HCT116 (cell line): ENCODE results near the gene N4BP2. TPM values are rescaled to one million over a fixed set of nuclear protein-coding genes. Genes with fewer than 3 reads are reported as not detected.

Experiments
- ATAC-seq: fragments of 200-7000 bp; cut with Tn5 transposase; 2 replicates; pipeline ENCODE4 v1.9.1; 2020; ENCODE audit warnings: mild to moderate bottlenecking, moderate library complexity
- BruUV-seq: library from RNA; stranded (reverse); fragments of 400-500 nt; replicated peaks from 2 replicates; lab custom pipeline; 2021; lab: Mats Ljungman, UMichigan
- CTCF ChIA-PET: fragments of 300-600 bp; sonication (Branson Sonifier 250); formaldehyde crosslinking; loops from one replicate; lab custom pipeline; 2021; ENCODE audit warnings: antibody characterized with exemption; lab: Charles Lee
- POLR2A ChIA-PET: fragments of 300-600, 350-600 bp; sonication (Branson Sonifier 250); formaldehyde crosslinking; loops from one replicate; lab custom pipeline; 2021; ENCODE audit warnings: antibody characterized with exemption; lab: Charles Lee
- RAD21 ChIA-PET, 2 experiments: fragments of 300-600 bp; sonication (Branson Sonifier 250); formaldehyde crosslinking; loops; one replicate each; lab custom pipeline; 2023; ENCODE audit warnings: low total read pairs in 2 of 2; ENCODE audit not compliant: uncharacterized antibody in 2 of 2, unreplicated experiment in 2 of 2, low non-redundant PET in 1 of 2; lab: Charles Lee
- DNase-seq: peaks from one replicate; pipeline ENCODE4 v3.0.0-alpha.2; 2010; ENCODE audit warnings: low read depth, low spot score
- H2AFZ ChIP-seq: fragments of 200-600 bp; shearing (Covaris generic), sonication (generic); 2 replicates; pipeline ENCODE4 v1.6.1; 2017; ENCODE audit warnings: low read depth, mixed run types, mixed read lengths, antibody characterized with exemption, low read length; ENCODE audit not compliant: poor library complexity, severe bottlenecking
- H3K27ac ChIP-seq: 2 replicates; pipeline ENCODE4 v1.5.1; 2012; ENCODE audit warnings: low read depth, low read length
- H3K27me3 ChIP-seq: fragments of 200-600 bp; sonication (generic); 2 replicates; pipeline ENCODE4 v1.6.1; 2016; ENCODE audit warnings: mixed run types, low read length, mixed read lengths; ENCODE audit not compliant: insufficient read depth
- H3K36me3 ChIP-seq, 2 experiments: fragments of 200-500 bp in 1 of 2; fragments of 200-600 bp in 1 of 2; sonication (Bioruptor generic) in 1 of 2; sonication (generic) in 1 of 2; 2 replicates each; pipeline versions ENCODE4 v1.5.1 to v1.6.1; 2014 to 2016; ENCODE audit warnings: low read length in 2 of 2, inconsistent platforms in 1 of 2, mixed read lengths in 1 of 2, mixed run types in 1 of 2; ENCODE audit not compliant: insufficient read depth in 2 of 2, control insufficient read depth in 1 of 2
- H3K4me1 ChIP-seq, 2 experiments: fragments of 200-600 bp in 1 of 2; sonication (generic) in 1 of 2; 2 replicates each; pipeline versions ENCODE4 v1.5.1 to v1.6.1; 2012 to 2017; ENCODE audit warnings: low read length in 2 of 2, inconsistent platforms in 1 of 2, mild to moderate bottlenecking in 1 of 2, mixed read lengths in 1 of 2, mixed run types in 1 of 2, moderate library complexity in 1 of 2; ENCODE audit not compliant: insufficient read depth in 2 of 2, control insufficient read depth in 1 of 2
- H3K4me2 ChIP-seq: fragments of 200-600 bp; sonication (generic); 2 replicates; pipeline ENCODE4 v1.6.1; 2017; ENCODE audit warnings: mixed run types, low read length, mixed read lengths
- H3K4me3 ChIP-seq, 2 experiments: fragments of 200-600 bp in 1 of 2; sonication (generic) in 1 of 2; replicated peaks in 1 of 2; 2 replicates each; pipeline ENCODE4 v1.5.1; 2011 to 2016; ENCODE audit warnings: low read length in 2 of 2, control low read depth in 1 of 2, low read depth in 1 of 2, mild to moderate bottlenecking in 1 of 2, mixed read lengths in 1 of 2, mixed run types in 1 of 2
- H3K79me2 ChIP-seq: fragments of 200-600 bp; sonication (generic); 2 replicates; pipeline ENCODE4 v1.6.1; 2017; ENCODE audit warnings: mild to moderate bottlenecking, mixed run types, low read length, moderate library complexity, mixed read lengths; ENCODE audit not compliant: insufficient read depth
- H3K9ac ChIP-seq: fragments of 200-600 bp; sonication (generic); 2 replicates; pipeline ENCODE4 v1.6.1; 2016; ENCODE audit warnings: low read length, mixed read lengths
- H3K9me2 ChIP-seq: fragments of 200-600 bp; sonication (generic), shearing (Covaris generic); 2 replicates; pipeline ENCODE4 v1.6.1; 2017; ENCODE audit warnings: mixed run types, mild to moderate bottlenecking, moderate library complexity; ENCODE audit not compliant: insufficient read depth
- H3K9me3 ChIP-seq, 2 experiments: fragments of 200-500 bp in 1 of 2; fragments of 200-600 bp in 1 of 2; sonication (Bioruptor generic) in 1 of 2; sonication (generic) in 1 of 2; 2 replicates each; pipeline ENCODE4 v1.6.1; 2014 to 2017; ENCODE audit warnings: low read length in 2 of 2, mixed read lengths in 2 of 2, inconsistent platforms in 1 of 2, low read depth in 1 of 2, mild to moderate bottlenecking in 1 of 2, mixed run types in 1 of 2, moderate library complexity in 1 of 2; ENCODE audit not compliant: control insufficient read depth in 1 of 2, insufficient read depth in 1 of 2
- H4K20me1 ChIP-seq: fragments of 200-600 bp; sonication (generic), shearing (Covaris generic); 2 replicates; pipeline ENCODE4 v1.6.1; 2017; ENCODE audit warnings: mixed run types, mild to moderate bottlenecking, moderate library complexity; ENCODE audit not compliant: insufficient read depth
- CBX3 ChIP-seq: IDR thresholded peaks from 2 replicates; pipeline ENCODE4 v1.6.1; 2012; ENCODE audit warnings: low read depth
- CEBPB ChIP-seq: IDR thresholded peaks from 2 replicates; pipeline ENCODE4 v1.6.1; 2012; ENCODE audit warnings: low read depth
- ELF1 ChIP-seq: IDR thresholded peaks from 2 replicates; pipeline ENCODE4 v1.6.1; 2012; ENCODE audit warnings: low read depth, borderline replicate concordance
- EZH2phosphoT487 ChIP-seq: fragments of 200-600 bp; IDR thresholded peaks from 2 replicates; pipeline ENCODE4 v1.6.1; 2018; ENCODE audit warnings: antibody characterized with exemption, borderline replicate concordance
- JUND ChIP-seq: IDR thresholded peaks from 2 replicates; pipeline ENCODE4 v1.6.1; 2012
- MAX ChIP-seq: IDR thresholded peaks from 2 replicates; pipeline ENCODE4 v1.6.1; 2012
- POLR2AphosphoS5 ChIP-seq: IDR thresholded peaks from 2 replicates; pipeline ENCODE4 v1.6.1; 2011; ENCODE audit warnings: mild to moderate bottlenecking, low read depth, low read length, moderate library complexity
- RAD21 ChIP-seq: IDR thresholded peaks from 2 replicates; pipeline ENCODE4 v1.6.1; 2012; ENCODE audit warnings: low read depth, mild to moderate bottlenecking
- REST ChIP-seq: IDR thresholded peaks from 2 replicates; pipeline ENCODE4 v1.6.1; 2012; ENCODE audit warnings: low read depth
- SIN3A ChIP-seq: IDR thresholded peaks from 2 replicates; pipeline ENCODE4 v1.6.1; 2012; ENCODE audit warnings: low read depth
- SP1 ChIP-seq: IDR thresholded peaks from 2 replicates; pipeline ENCODE4 v1.6.1; 2012; ENCODE audit warnings: low read depth
- ZFX ChIP-seq: fragments of 450-650 bp; IDR thresholded peaks from 2 replicates; pipeline ENCODE4 v1.6.1; 2017
- intact Hi-C: fragments of 100-400 bp; cut with micrococcal nuclease; formaldehyde crosslinking; loops from 2 replicates; pipeline ENCODE4 v1.10.0; 2022
- total RNA-seq: library from RNA; stranded (reverse); gene quantifications from one replicate; pipeline ENCODE4 v1.2.1, GENCODE V29; 2021; ENCODE audit not compliant: unreplicated experiment
- TF ChIP-seq, protein P1 (sequence below): IDR thresholded peaks from 2 replicates; pipeline ENCODE4 v1.6.1; 2012
- TF ChIP-seq, protein P2 (sequence below): IDR thresholded peaks from 2 replicates; pipeline ENCODE4 v1.6.1; 2011; ENCODE audit warnings: mild to moderate bottlenecking, low read length, moderate library complexity; ENCODE audit not compliant: insufficient replicate concordance; ENCODE audit errors: extremely low read depth

The N4BP2 gene
- total RNA-seq, 1 experiment from 2014 or later: 7.0 TPM

GRCh38 chr4:40202474-40202873 lies 145.8 kb downstream of the N4BP2 start (continued):
- TF ChIP-seq REST (no peak), RAD21 (no peak)

GRCh38 chr4:40204507-40205258 lies 148.0 kb downstream of the N4BP2 start:
- Histone ChIP-seq H3K27ac (no peak overlapping the region), H3K4me1 (no peaks in the 10 kb centered on the region), H3K4me3 (no peak overlapping the region)
- POLR2A ChIA-PET: no interaction called here
- TF ChIP-seq CEBPB (no peak), MAX (no peak), POLR2AphosphoS5 (no peak), SP1 (no peak), SIN3A (no peak), EZH2phosphoT487 (no peak), CBX3 (no peak), JUND (no peak), ZFX (no peak), ELF1 (no peak)
- TF ChIP-seq, protein P1, sequence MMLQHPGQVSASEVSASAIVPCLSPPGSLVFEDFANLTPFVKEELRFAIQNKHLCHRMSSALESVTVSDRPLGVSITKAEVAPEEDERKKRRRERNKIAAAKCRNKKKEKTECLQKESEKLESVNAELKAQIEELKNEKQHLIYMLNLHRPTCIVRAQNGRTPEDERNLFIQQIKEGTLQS: no peak
- TF ChIP-seq, protein P2, sequence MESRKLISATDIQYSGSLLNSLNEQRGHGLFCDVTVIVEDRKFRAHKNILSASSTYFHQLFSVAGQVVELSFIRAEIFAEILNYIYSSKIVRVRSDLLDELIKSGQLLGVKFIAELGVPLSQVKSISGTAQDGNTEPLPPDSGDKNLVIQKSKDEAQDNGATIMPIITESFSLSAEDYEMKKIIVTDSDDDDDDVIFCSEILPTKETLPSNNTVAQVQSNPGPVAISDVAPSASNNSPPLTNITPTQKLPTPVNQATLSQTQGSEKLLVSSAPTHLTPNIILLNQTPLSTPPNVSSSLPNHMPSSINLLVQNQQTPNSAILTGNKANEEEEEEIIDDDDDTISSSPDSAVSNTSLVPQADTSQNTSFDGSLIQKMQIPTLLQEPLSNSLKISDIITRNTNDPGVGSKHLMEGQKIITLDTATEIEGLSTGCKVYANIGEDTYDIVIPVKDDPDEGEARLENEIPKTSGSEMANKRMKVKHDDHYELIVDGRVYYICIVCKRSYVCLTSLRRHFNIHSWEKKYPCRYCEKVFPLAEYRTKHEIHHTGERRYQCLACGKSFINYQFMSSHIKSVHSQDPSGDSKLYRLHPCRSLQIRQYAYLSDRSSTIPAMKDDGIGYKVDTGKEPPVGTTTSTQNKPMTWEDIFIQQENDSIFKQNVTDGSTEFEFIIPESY: no peak
- TF ChIP-seq, all 23 proteins: peak for 0
- no peaks in the 10 kb centered on the region for H3K9me3 ChIP-seq
- H3K36me3 ChIP-seq: no peaks in the 10 kb centered on the region
- no peak overlapping the region for H2AFZ ChIP-seq
- H3K79me2 ChIP-seq: no peaks in the 10 kb centered on the region
- ATAC-seq (no peak), DNase-seq (no peak)
- no peaks in the 10 kb centered on the region for H3K27me3 ChIP-seq
- ChIA-PET CTCF (no interaction called here), RAD21 (no interaction called here)
- BruUV-seq: no TSS peak
- H4K20me1 ChIP-seq: no peaks in the 10 kb centered on the region
- no peak overlapping the region for H3K4me2 ChIP-seq
- H3K9ac ChIP-seq: no peak overlapping the region
- intact Hi-C loops: no loop called here
- no peaks in the 10 kb centered on the region for H3K9me2 ChIP-seq
